HL-60 (cell line): ENCODE results near the gene SHANK3.

ENCODE experiments used
- GABPA ChIP-seq: IDR thresholded peaks from 2 replicates; pipeline ENCODE4 v1.6.1; 2012; ENCODE audit warnings: low read depth
- POLR2AphosphoS5 ChIP-seq: IDR thresholded peaks from 2 replicates; pipeline ENCODE4 v1.6.1; 2012; ENCODE audit warnings: low read depth
- TF ChIP-seq, protein P1 (sequence below): IDR thresholded peaks from one replicate; pipeline ENCODE4 v1.5.1; 2011; ENCODE audit warnings: low read length, control low read depth, inconsistent platforms; ENCODE audit not compliant: insufficient read depth

DNA sequence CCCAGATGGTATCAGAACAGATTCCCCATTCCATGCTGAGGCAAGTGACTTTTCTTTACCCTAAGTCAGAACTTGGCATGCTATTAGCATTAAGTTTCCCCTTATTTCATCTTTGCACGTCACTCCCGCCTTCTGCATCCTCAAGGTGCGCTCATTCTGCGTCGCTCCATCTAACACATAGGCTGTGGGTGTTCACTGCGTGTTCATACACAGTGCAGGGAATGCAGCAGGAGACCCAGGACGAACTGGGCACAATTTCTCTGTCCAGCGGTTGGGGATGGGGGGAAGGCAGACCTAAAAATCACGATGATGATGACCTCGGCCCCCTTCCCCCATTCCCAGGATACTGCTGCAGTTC, 45.7 kb downstream of the SHANK3 start:
- TF ChIP-seq, protein P1, sequence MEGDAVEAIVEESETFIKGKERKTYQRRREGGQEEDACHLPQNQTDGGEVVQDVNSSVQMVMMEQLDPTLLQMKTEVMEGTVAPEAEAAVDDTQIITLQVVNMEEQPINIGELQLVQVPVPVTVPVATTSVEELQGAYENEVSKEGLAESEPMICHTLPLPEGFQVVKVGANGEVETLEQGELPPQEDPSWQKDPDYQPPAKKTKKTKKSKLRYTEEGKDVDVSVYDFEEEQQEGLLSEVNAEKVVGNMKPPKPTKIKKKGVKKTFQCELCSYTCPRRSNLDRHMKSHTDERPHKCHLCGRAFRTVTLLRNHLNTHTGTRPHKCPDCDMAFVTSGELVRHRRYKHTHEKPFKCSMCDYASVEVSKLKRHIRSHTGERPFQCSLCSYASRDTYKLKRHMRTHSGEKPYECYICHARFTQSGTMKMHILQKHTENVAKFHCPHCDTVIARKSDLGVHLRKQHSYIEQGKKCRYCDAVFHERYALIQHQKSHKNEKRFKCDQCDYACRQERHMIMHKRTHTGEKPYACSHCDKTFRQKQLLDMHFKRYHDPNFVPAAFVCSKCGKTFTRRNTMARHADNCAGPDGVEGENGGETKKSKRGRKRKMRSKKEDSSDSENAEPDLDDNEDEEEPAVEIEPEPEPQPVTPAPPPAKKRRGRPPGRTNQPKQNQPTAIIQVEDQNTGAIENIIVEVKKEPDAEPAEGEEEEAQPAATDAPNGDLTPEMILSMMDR: no peak
- TF ChIP-seq POLR2AphosphoS5: no peak
- TF ChIP-seq GABPA: no peak
